Posterior cingulate gyrus (tissue), 11 donors: ENCODE data around the gene THBD.
A peak's percentile ranks its signal among the peaks of the same experiment; 100 is the strongest.

Experiments used
- DNase-seq, 10 donors: peaks; one replicate each; pipeline versions ENCODE4 v3.0.0 to v3.0.0-alpha.2; 2020 to 2021; ENCODE audit warnings: mixed read lengths in 3 of 10
- intact Hi-C: fragments of 100-400 bp; cut with DNase I; formaldehyde crosslinking; loops from one replicate; pipeline ENCODE4 v1.15.1; 2023

THBD gene

GRCh38 chr20:23049201-23050075, at the start of gene THBD:
Gene THBD (minus strand): TSS chr20:23049672. CDS start chr20:23049504, 168 bp downstream.
- DNase-seq: peak in 3 of 10 donors; percentile 13 to 86 (median 69)
- intact Hi-C loops: loop anchor here (10.0 kb wide), 4 partner anchors 55 to 295 kb away; no protein-coding TSS in a partner anchor

GRCh38 chr20:23097636-23098580, 48.4 kb upstream of the THBD start:
- intact Hi-C loops: no loop called here
- DNase-seq: no peak

GRCh38 chr20:23096986-23097520, 47.6 kb upstream of the THBD start:
- DNase-seq: no peak
- intact Hi-C loops: no loop called here

GRCh38 chr20:23096097-23096496, 46.6 kb upstream of the THBD start:
- intact Hi-C loops: no loop called here
- no peak for DNase-seq

GRCh38 chr20:23095499-23095898, 46.0 kb upstream of the THBD start:
- DNase-seq: no peak
- intact Hi-C loops: no loop called here

- intact Hi-C loops: no loop called here
Measured at GRCh38 chr20:23094927-23095326, 45.5 kb upstream of the THBD start.

GRCh38 chr20:23094213-23094896, 44.9 kb upstream of the THBD start:
- DNase-seq: no peak
- intact Hi-C loops: no loop called here

More at GRCh38 chr20:23094927-23095326, 45.5 kb upstream of the THBD start:
- DNase-seq: no peak

GRCh38 chr20:23093613-23094012, 44.1 kb upstream of the THBD start:
- intact Hi-C loops: loop anchor here (2.0 kb wide), 1 partner anchor 23 kb away; no protein-coding TSS in a partner anchor

GRCh38 chr20:23092861-23093495, 43.5 kb upstream of the THBD start:
- DNase-seq: peak in 1 of 10 donors; percentile 1
- intact Hi-C loops: loop anchor here (2.0 kb wide), 1 partner anchor 22 kb away; no protein-coding TSS in a partner anchor

More at GRCh38 chr20:23093613-23094012, 44.1 kb upstream of the THBD start:
- no peak for DNase-seq

GRCh38 chr20:23092384-23092756, 42.9 kb upstream of the THBD start:
- intact Hi-C loops: loop anchor here (2.0 kb wide), 1 partner anchor 22 kb away; no protein-coding TSS in a partner anchor
- DNase-seq: no peak

- DNase-seq: no peak
- intact Hi-C loops: loop anchor here (2.0 kb wide), 1 partner anchor 21 kb away; no protein-coding TSS in a partner anchor
Measured at GRCh38 chr20:23091721-23092383, 42.4 kb upstream of the THBD start.

- intact Hi-C loops: no loop called here
- DNase-seq: no peak
Measured at GRCh38 chr20:23090878-23091277, 41.4 kb upstream of the THBD start.

GRCh38 chr20:23090147-23090546, 40.7 kb upstream of the THBD start:
- intact Hi-C loops: no loop called here
- no peak for DNase-seq

- DNase-seq: no peak
- intact Hi-C loops: no loop called here
Measured at GRCh38 chr20:23088866-23089265, 39.4 kb upstream of the THBD start.

- DNase-seq: no peak
- intact Hi-C loops: no loop called here
Measured at GRCh38 chr20:23087587-23088251, 38.2 kb upstream of the THBD start.

- DNase-seq: peak in 1 of 10 donors; percentile 89
- intact Hi-C loops: no loop called here
Measured at GRCh38 chr20:23086931-23087411, 37.5 kb upstream of the THBD start.

GRCh38 chr20:23086056-23086566, 36.6 kb upstream of the THBD start, which contains the start of gene CD93:
Gene CD93 (minus strand): TSS chr20:23086324. CDS start chr20:23086192, 132 bp downstream.
- no peak for DNase-seq
- intact Hi-C loops: no loop called here
